Tibial artery (tissue), 4 donors: ENCODE data around the gene SLC12A2.

Experiments used
- DNase-seq, 2 donors: peaks; one replicate each; pipeline ENCODE4 v3.0.0-alpha.2; 2019
- H3K27ac ChIP-seq, 2 donors: fragments of 200-600 bp; sonication (generic) in 1 of 2; 1 replicate in 1 of 2; 2 replicates in 1 of 2; pipeline ENCODE4 v1.5.1; 2018 to 2019; ENCODE audit warnings: mild to moderate bottlenecking in 1 of 2
- H3K27me3 ChIP-seq, 2 donors: fragments of 200-600 bp; sonication (generic) in 1 of 2; one replicate each; pipeline versions ENCODE4 v1.5.1 to v1.6.0; 2016 to 2019
- H3K36me3 ChIP-seq, 3 donors: fragments of 200-600 bp; sonication (generic) in 2 of 3; one replicate each; pipeline ENCODE4 v1.5.1; 2016 to 2019; ENCODE audit warnings: mild to moderate bottlenecking in 2 of 3
- H3K4me1 ChIP-seq, 4 donors: fragments of 200-600 bp; sonication (generic) in 2 of 4; 1 replicate in 3 of 4; 2 replicates in 1 of 4; pipeline ENCODE4 v1.5.1; 2016 to 2019
- H3K4me3 ChIP-seq, 2 donors: fragments of 200-600 bp; sonication (generic) in 1 of 2; 1 replicate in 1 of 2; 2 replicates in 1 of 2; pipeline ENCODE4 v1.5.1; 2018 to 2019; ENCODE audit warnings: mild to moderate bottlenecking in 2 of 2
- H3K9me3 ChIP-seq, 3 donors: fragments of 200-600 bp; sonication (generic) in 1 of 3; one replicate each; pipeline ENCODE4 v1.5.1; 2016 to 2019
- intact Hi-C: fragments of 100-400 bp; cut with DNase I; formaldehyde crosslinking; loops from one replicate; pipeline ENCODE4 v1.15.0; 2023; ENCODE audit warnings: low total_unique reads
- TF ChIP-seq, protein P1 (sequence below), 2 experiments: fragments of 200-600 bp in 1 of 2; fragments of 450-650 bp in 1 of 2; IDR thresholded peaks; one replicate each; pipeline ENCODE4 v1.5.1; 2017 to 2019; ENCODE audit warnings: antibody characterized with exemption in 2 of 2, mild to moderate bottlenecking in 1 of 2, moderate library complexity in 1 of 2

SLC12A2 gene

DNA sequence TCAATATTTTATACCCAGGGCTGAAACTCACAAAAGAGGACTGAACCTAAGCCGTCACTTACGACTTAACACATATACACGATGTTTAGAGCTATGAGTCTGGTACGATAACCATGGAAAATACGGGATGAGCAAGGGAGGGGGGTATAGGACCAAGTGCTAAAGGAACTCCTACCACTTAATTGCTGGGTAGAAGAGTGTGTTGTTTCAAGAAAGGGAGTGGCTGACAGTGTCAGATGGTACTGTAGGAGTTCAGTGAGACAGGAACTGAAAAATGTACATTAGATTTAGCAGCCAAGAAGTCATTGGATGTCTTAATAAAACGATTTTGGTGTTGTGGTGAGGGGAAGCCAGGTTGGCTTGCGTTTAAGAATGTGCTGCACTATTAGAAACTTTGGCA lies 21.6 kb downstream of the SLC12A2 start:
- intact Hi-C loops, result no loop called here
- TF ChIP-seq, protein P1, sequence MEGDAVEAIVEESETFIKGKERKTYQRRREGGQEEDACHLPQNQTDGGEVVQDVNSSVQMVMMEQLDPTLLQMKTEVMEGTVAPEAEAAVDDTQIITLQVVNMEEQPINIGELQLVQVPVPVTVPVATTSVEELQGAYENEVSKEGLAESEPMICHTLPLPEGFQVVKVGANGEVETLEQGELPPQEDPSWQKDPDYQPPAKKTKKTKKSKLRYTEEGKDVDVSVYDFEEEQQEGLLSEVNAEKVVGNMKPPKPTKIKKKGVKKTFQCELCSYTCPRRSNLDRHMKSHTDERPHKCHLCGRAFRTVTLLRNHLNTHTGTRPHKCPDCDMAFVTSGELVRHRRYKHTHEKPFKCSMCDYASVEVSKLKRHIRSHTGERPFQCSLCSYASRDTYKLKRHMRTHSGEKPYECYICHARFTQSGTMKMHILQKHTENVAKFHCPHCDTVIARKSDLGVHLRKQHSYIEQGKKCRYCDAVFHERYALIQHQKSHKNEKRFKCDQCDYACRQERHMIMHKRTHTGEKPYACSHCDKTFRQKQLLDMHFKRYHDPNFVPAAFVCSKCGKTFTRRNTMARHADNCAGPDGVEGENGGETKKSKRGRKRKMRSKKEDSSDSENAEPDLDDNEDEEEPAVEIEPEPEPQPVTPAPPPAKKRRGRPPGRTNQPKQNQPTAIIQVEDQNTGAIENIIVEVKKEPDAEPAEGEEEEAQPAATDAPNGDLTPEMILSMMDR (IDR thresholded peaks at IDR 0.05), result no peak
- no peaks in the 10 kb centered on the region for H3K4me1 ChIP-seq

DNA sequence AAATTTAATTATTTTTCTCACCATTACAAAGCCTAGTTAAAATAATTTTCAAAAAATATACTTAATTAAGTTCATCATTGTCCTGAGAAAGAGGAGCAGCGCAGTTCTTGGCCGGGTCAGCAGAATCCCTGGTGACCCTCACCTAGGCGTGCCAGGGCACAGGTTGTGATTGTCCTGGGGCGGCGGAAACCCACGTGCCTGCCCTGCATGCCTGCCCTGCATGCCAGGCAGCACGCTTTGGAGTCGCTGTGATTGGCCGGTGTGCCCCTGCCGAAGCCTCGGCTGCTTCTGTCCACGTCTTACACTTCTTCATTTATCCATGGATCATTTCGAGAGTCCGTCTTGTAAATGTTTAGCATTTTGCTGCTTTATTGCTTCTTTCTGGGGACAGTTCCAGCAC lies 25.6 kb downstream of the SLC12A2 start:
- H3K4me3 ChIP-seq, result no peak overlapping the region
- DNase-seq, result no peak
- TF ChIP-seq, protein P1 (IDR thresholded peaks at IDR 0.05), result no peak
- H3K36me3 ChIP-seq, result peaks cover 4 to 19% (median 5%) of the 10 kb centered on the region in 3 donors
- H3K27ac ChIP-seq, result no peak overlapping the region
- intact Hi-C loops, result no loop called here
- no peaks in the 10 kb centered on the region for H3K4me1 ChIP-seq
- no peaks in the 10 kb centered on the region for H3K9me3 ChIP-seq
- H3K27me3 ChIP-seq, result no peaks in the 10 kb centered on the region

More for the DNA sequence above, 21.6 kb downstream of the SLC12A2 start:
- Histone ChIP-seq H3K27ac (no peak overlapping the region), H3K27me3 (no peaks in the 10 kb centered on the region), H3K4me3 (no peak overlapping the region), H3K9me3 (no peaks in the 10 kb centered on the region), H3K36me3 (peaks cover 0 to 7% (median 0%) of the 10 kb centered on the region in 3 donors)
- no peak for DNase-seq

DNA sequence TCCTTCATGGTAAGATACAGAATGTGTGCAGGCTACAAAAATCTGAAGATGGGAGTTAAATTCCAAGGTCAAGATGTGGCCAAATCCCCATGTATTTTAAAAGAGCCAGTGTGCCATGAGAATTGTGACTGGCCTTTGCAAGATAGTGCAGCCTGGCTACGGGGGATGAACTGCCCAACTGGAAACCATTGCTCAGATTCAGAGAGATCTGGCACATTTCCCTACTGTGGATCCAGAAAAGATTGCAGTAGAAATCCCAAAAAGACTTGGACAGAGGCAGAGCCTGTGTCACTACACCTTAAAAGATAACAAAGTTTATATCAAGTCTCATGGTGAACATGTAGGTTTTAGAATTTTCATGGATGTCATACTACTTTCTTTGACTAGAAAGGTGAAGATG lies 26.2 kb downstream of the SLC12A2 start:
- no peaks in the 10 kb centered on the region for H3K9me3 ChIP-seq
- H3K4me3 ChIP-seq, result no peak overlapping the region
- peaks cover 7 to 26% (median 11%) of the 10 kb centered on the region in 3 donors for H3K36me3 ChIP-seq
- no peaks in the 10 kb centered on the region for H3K27me3 ChIP-seq
- DNase-seq, result no peak
- TF ChIP-seq, protein P1 (IDR thresholded peaks at IDR 0.05), result no peak
- intact Hi-C loops, result loop anchor here (10.0 kb wide), 1 partner anchor 235 kb away; no protein-coding TSS in a partner anchor
- H3K4me1 ChIP-seq, result no peaks in the 10 kb centered on the region
- no peak overlapping the region for H3K27ac ChIP-seq

DNA sequence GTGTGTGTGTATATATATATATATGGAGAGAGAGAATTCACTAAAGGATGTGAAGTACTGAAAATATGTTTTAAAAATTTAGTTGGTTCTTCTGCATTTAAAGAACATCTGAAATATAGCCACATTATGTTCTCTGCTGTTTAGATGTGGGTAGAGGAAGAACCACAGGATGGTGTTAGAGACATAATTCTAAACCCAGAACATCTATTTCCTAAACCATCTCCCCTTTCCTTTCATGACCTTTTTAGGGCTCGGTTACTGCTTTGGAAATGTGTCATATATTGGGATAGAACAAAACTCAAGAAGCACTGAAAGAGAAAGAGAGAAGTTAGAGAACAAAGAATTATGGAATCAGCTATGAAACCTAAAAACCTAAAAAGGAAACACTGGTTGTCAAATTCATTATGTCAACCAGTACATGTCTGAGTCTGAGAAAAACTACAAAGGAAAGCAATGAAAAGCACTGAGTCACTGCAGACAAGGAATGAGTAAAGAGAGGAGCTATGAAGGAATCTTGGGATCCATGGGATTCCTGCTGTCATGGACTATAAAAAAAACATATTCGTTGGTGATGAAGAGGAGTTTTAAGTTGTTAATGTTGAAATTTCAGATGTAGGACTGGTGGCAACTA lies 28.4 kb downstream of the SLC12A2 start:
- DNase-seq, result no peak
- no peaks in the 10 kb centered on the region for H3K27me3 ChIP-seq
- H3K9me3 ChIP-seq, result no peaks in the 10 kb centered on the region
- TF ChIP-seq, protein P1 (IDR thresholded peaks at IDR 0.05), result no peak
- no peak overlapping the region for H3K4me3 ChIP-seq
- intact Hi-C loops, result loop anchor here (10.0 kb wide), 1 partner anchor 237 kb away; no protein-coding TSS in a partner anchor
- no peaks in the 10 kb centered on the region for H3K4me1 ChIP-seq
- H3K36me3 ChIP-seq, result peaks cover 21 to 39% (median 32%) of the 10 kb centered on the region in 3 donors
- no peak overlapping the region for H3K27ac ChIP-seq

DNA sequence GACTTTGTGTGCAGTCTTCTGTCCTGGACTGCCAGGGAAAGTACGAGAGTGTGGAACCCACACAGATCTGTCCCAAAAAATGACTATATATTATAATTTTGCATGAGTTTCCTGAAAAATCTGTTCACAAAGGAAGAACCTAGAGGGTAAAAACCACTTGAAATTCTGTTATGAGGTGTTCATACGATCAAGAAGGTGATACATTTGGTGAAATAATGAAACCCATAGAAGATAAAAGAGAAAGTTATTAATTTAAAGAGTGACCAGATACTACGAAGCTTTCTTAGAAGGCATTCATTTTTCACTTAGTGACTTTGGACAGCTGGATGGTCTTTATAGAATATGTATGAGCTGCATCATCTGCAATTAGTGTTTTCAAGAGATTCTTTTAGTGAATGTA lies 32.9 kb downstream of the SLC12A2 start:
- no peak overlapping the region for H3K27ac ChIP-seq
- no peak overlapping the region for H3K4me3 ChIP-seq
- no peaks in the 10 kb centered on the region for H3K27me3 ChIP-seq
- peaks cover 0 to 11% (median 0%) of the 10 kb centered on the region in 3 donors for H3K9me3 ChIP-seq
- intact Hi-C loops, result loop anchor here (10.0 kb wide), 1 partner anchor 242 kb away; no protein-coding TSS in a partner anchor
- no peak for DNase-seq
- TF ChIP-seq, protein P1 (IDR thresholded peaks at IDR 0.05), result no peak
- no peaks in the 10 kb centered on the region for H3K4me1 ChIP-seq
- peaks cover 32 to 50% (median 36%) of the 10 kb centered on the region in 3 donors for H3K36me3 ChIP-seq
